AG10803 (cell line): Measurements from ENCODE around the gene SAMD10.

Source experiments
- DNase-seq: peaks from one replicate; pipeline ENCODE4 v3.0.0; 2010; ENCODE audit warnings: low read depth
- H3K4me3 ChIP-seq: 2 replicates; pipeline ENCODE4 v1.5.1; 2011; ENCODE audit warnings: mild to moderate bottlenecking, low read length, control low read depth
- TF ChIP-seq, protein P1 (sequence below): conservative IDR thresholded peaks from 2 replicates; pipeline ENCODE4 v1.5.1; 2011; ENCODE audit warnings: mild to moderate bottlenecking, low read length, control low read depth, inconsistent platforms

SAMD10 gene

GRCh38 chr20:63957004-63957689 lies 22.3 kb downstream of the SAMD10 start:
- DNase-seq: peak; percentile 56
- H3K4me3 ChIP-seq: peak overlapping the region; percentile 58
- TF ChIP-seq, protein P1, sequence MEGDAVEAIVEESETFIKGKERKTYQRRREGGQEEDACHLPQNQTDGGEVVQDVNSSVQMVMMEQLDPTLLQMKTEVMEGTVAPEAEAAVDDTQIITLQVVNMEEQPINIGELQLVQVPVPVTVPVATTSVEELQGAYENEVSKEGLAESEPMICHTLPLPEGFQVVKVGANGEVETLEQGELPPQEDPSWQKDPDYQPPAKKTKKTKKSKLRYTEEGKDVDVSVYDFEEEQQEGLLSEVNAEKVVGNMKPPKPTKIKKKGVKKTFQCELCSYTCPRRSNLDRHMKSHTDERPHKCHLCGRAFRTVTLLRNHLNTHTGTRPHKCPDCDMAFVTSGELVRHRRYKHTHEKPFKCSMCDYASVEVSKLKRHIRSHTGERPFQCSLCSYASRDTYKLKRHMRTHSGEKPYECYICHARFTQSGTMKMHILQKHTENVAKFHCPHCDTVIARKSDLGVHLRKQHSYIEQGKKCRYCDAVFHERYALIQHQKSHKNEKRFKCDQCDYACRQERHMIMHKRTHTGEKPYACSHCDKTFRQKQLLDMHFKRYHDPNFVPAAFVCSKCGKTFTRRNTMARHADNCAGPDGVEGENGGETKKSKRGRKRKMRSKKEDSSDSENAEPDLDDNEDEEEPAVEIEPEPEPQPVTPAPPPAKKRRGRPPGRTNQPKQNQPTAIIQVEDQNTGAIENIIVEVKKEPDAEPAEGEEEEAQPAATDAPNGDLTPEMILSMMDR: no peak

DNA sequence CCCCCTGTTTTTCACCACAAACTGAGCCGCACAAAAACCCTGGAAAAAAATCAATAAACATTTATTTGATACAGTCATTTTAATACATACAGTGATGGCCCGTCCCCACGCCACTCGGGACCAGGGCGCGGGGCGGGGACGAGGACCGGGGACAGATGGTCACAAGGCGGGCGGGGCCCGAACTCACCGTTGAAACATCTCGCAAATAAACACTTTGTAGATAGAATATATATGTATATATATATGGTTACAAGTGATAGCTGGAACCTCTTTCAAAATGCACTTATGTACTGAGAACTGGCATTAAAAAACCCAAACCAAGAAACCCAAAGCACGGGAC lies 22.8 kb downstream of the SAMD10 start:
- DNase-seq: no peak
- TF ChIP-seq, protein P1: no peak
- H3K4me3 ChIP-seq: peak overlapping the region; percentile 58

- TF ChIP-seq, protein P1: no peak
- peak; percentile 91 for DNase-seq
Observed at GRCh38 chr20:63955827-63956663, 23.4 kb downstream of the SAMD10 start, which contains the start of gene UCKL1. UCKL1 (minus strand) TSS chr20:63956416; CDS start chr20:63956372, 44 bp downstream.

GRCh38 chr20:63955281-63955826 lies 24.1 kb downstream of the SAMD10 start:
- peak overlapping the region; percentile 82 for H3K4me3 ChIP-seq
- peak; percentile 31 for DNase-seq
- TF ChIP-seq, protein P1: peak; percentile 22; the same call in 1 of the 2 replicates

More at GRCh38 chr20:63955827-63956663, 23.4 kb downstream of the SAMD10 start, which contains the start of gene UCKL1:
- peak within 1 kb of the TSS; percentile 82 for H3K4me3 ChIP-seq

- DNase-seq: no peak
- TF ChIP-seq, protein P1: no peak
- peak overlapping the region; percentile 82 for H3K4me3 ChIP-seq
Observed at GRCh38 chr20:63953764-63954429, 25.5 kb downstream of the SAMD10 start.

DNA sequence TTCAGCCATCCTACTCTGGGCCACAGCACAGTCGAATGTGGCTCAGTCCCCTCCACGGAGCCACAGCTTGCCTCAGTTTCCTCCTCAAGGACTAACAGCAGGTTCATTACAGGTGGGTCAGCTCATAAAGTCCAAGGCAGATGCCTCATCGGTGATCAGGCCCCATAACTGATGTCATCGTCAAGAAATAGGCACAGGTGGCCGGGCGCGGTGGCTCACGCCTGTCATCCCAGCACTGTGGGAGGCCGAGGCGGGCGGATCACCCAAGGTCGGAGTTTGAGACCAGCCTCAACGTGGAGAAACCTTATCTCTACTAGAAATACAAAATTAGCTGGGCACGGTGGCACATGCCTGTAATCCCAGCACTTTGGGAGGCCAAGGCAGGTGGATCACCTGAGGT lies 26.7 kb downstream of the SAMD10 start:
- no peak overlapping the region for H3K4me3 ChIP-seq
- no peak for DNase-seq
- TF ChIP-seq, protein P1: no peak
